ENCODE data around the gene GSG1L.

The GSG1L gene

DNA sequence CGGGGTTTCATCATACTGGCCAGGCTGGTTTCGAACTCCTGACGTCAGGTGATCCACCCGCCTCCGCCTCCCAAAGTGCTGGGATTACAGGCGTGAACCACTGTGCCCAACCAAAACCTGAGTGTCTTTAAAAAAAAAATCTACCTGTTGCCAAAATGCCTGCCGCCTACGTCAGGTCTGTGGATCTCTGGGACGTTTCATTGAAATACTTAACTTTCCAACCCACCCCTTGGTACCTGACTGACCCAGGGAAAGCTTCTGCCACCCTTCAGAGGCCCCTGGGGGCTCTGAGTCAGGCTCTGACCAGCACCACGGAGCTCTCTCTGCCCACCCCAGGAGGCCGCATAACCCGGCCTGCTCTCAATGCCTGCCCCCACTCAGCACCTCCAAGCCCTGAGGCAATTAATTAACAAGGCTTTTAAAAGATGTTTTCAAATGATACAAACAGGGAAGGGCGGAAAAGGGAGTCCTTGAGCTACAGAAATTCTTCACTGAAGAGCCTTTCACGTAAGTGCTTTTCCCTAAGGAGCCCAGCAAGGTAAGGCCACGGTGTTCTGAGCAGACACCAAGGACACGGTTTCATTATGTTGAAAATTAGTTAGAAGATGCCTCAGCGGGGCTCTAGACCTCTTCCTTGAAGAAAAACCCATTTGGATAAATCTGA is 29.3 kb upstream of the GSG1L start:
- DNase-seq (ENCODE audit: low read depth) = no peak
- TF ChIP-seq, protein P1, sequence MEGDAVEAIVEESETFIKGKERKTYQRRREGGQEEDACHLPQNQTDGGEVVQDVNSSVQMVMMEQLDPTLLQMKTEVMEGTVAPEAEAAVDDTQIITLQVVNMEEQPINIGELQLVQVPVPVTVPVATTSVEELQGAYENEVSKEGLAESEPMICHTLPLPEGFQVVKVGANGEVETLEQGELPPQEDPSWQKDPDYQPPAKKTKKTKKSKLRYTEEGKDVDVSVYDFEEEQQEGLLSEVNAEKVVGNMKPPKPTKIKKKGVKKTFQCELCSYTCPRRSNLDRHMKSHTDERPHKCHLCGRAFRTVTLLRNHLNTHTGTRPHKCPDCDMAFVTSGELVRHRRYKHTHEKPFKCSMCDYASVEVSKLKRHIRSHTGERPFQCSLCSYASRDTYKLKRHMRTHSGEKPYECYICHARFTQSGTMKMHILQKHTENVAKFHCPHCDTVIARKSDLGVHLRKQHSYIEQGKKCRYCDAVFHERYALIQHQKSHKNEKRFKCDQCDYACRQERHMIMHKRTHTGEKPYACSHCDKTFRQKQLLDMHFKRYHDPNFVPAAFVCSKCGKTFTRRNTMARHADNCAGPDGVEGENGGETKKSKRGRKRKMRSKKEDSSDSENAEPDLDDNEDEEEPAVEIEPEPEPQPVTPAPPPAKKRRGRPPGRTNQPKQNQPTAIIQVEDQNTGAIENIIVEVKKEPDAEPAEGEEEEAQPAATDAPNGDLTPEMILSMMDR (conservative IDR thresholded peaks at IDR 0.05; ENCODE audit: low read depth, low read length) = no peak
- H3K4me3 ChIP-seq (ENCODE audit: low read length) = no peak overlapping the region

DNA sequence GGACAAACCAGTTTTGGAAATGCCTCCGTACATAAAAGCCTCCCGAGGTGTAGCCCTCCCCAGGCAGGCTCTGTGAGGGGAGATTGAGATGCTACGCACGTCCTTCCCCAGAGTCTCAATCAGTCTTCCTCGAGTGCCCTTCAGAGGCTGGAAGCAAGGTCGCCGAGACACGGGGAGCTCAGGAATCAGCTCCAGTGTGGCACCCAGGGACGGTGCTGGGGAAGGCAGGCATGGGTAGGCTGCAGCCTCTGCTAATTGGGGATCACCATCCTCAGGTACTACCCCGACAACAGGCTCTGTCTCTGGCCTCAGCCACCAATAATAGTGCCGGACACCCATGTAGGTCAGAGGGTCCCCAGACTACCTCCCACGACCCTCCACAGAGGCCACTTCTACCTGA is 28.1 kb upstream of the GSG1L start:
- TF ChIP-seq, protein P1 (conservative IDR thresholded peaks at IDR 0.05; ENCODE audit: low read depth, low read length) = no peak
- DNase-seq (ENCODE audit: low read depth) = no peak
- H3K4me3 ChIP-seq (ENCODE audit: low read length) = no peak overlapping the region

DNA sequence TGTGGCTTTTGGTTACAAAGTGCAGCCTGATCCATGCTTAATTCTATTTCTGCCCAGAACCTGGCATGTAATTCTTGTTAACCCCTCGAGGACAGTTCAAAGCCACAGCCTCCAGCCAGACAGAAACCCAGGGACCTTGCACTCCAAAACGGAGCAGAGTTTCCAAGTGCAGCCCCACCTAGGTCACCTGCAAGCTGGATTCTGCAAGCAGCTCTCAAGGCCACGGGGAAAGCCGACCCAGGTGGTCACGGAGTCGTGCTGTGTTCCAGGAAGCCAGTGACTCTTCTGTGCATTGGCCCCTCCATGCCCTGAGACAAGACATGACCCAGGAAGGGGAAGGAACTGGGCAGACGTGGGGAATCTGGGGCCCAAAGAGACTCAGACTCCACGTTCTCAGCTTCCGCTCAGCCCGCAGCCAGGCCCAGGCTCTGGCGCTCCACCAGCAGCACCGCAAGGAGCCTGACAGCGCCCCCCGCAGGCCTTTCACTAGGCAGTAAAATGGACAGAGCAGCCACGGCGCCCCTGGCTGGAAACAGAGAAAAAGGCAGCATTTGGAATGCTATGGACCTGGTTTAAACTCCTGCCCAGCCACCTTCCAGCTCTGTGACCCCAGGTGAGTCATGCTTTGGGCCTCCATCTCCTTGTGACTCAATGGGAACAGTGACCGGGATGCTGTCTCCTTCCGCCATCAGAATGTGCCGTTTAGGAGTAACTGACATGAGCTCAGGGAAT is 27.3 kb upstream of the GSG1L start:
- DNase-seq (ENCODE audit: low read depth) = peak; percentile 16
- TF ChIP-seq, protein P1 (conservative IDR thresholded peaks at IDR 0.05; ENCODE audit: low read depth, low read length) = peak; percentile 41
- no peak overlapping the region for H3K4me3 ChIP-seq (ENCODE audit: low read length)

DNA sequence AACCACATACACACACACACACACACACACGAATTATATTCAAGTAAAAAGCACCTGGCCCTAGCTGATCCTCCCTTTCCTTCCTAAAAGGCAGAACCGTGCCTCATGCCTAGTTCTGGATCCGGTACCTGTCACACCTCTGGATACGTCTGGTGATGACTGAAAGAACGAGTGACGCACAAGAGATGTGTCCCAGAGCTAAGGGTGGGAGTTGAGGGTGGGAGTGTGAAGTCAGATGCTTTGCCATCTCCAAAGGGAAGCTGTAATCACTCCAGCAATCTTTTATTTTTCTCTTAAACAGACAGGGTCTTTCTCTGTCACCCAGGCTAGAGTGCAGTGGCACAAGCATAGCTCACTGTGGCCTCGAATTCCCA is 26.5 kb upstream of the GSG1L start:
- no peak for DNase-seq (ENCODE audit: low read depth)
- TF ChIP-seq, protein P1 (conservative IDR thresholded peaks at IDR 0.05; ENCODE audit: low read depth, low read length) = no peak
- no peak overlapping the region for H3K4me3 ChIP-seq (ENCODE audit: low read length)

DNA sequence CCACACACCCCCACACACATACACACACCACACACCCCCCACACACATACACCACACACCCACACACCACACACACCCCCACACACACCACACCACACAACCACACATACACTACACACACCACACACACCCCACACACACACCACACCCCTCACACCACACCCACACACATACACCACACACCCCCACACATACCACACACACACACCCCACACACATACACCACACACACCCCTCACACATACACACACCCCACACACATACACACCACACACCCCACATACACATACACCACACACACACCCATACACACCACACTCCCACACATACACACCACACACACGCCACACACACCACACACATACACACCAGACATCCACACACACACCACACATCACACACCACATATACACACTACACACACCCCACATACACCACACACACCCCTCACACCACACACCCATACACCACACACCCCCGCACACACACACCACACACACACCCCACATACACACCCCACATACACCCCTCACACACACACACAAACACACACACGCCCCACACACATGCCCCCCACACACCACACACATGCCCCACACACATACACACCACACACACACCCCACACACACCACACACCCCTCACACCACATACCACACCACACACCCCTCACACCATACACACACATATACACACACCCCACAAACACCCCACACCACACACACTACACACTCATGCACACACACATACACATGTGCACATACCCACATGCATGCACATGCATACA is 25.9 kb upstream of the GSG1L start:
- TF ChIP-seq, protein P1 (conservative IDR thresholded peaks at IDR 0.05; ENCODE audit: low read depth, low read length) = no peak
- DNase-seq (ENCODE audit: low read depth) = no peak
- no peak overlapping the region for H3K4me3 ChIP-seq (ENCODE audit: low read length)

DNA sequence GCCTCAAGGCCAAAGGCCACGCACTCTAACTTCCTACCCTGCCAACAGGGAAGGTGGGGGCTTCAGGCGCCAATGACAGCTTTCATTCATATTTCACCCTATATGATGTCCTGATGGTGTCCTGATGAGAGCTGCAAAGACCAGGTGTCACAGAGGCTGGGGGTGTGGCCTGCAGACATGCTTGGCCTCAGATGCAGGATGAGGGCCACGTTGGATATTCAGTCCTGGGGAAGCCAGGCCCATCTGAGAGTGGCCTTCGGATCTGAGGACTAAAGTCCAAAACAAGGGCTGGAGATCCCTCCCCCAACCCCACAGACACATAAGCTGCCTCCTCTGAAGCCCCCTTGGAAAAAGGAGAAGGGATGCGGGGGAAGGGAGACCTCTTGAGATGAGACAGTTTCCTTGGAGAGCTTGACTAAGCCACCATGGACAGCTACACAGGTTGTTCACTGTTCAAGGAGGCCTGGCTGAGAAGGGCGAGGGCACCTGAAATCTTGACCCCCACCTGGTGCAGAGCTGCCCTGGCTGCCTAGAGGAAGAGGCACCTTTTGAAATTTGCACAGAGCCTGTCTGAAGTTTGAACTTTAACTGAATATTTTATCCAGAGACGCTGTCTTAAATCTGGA is 24.3 kb upstream of the GSG1L start:
- no peak overlapping the region for H3K4me3 ChIP-seq (ENCODE audit: low read length)
- TF ChIP-seq, protein P1 (conservative IDR thresholded peaks at IDR 0.05; ENCODE audit: low read depth, low read length) = no peak
- no peak for DNase-seq (ENCODE audit: low read depth)

All from retinal pigment epithelial cell (primary cell).